ENCODE measurements around the gene SLFN11. TPM values are rescaled to one million over a fixed set of nuclear protein-coding genes. Genes with fewer than 3 reads are reported as not detected.

The SLFN11 gene
- total RNA-seq, 1 experiment from 2014 or later: 0.26 TPM

- H3K27me3 Mint-ChIP-seq (ENCODE audit: low read depth): peaks cover 54% of the 10 kb centered on the region
- no peaks in the 10 kb centered on the region for H3K36me3 Mint-ChIP-seq
- ATAC-seq (no peak), DNase-seq (ENCODE audit: low spot score) (no peak)
- ChIA-PET CTCF (no interaction called here), POLR2A (no interaction called here)
- no peak overlapping the region for H3K4me3 Mint-ChIP-seq
- no peak overlapping the region for H3K27ac Mint-ChIP-seq
- peaks cover 4% of the 10 kb centered on the region; the same call in 1 of the 2 replicates for H3K4me1 Mint-ChIP-seq
- no peaks in the 10 kb centered on the region for H3K9me3 Mint-ChIP-seq
- no peak for TF ChIP-seq ZNF317 (CRISPR knock-in tag; IDR thresholded peaks at IDR 0.05; ENCODE audit: borderline replicate concordance, low read depth)
These were observed 14.0 kb downstream of the SLFN11 start for GRCh38 chr17:35359398-35359797.

GRCh38 chr17:35352284-35352683 lies 21.1 kb downstream of the SLFN11 start:
- POLR2A ChIA-PET: no interaction called here
- no peaks in the 10 kb centered on the region for H3K36me3 Mint-ChIP-seq
- peaks cover 31% of the 10 kb centered on the region for H3K4me1 Mint-ChIP-seq
- no peak overlapping the region for H3K27ac Mint-ChIP-seq
- no peak for DNase-seq (ENCODE audit: low spot score)
- CTCF ChIA-PET: interaction anchor here (2.3 kb wide), 1 partner anchor 39 kb away, joined by 10 read pairs; no protein-coding TSS in a partner anchor
- H3K9me3 Mint-ChIP-seq: no peaks in the 10 kb centered on the region
- no peak overlapping the region for H3K4me3 Mint-ChIP-seq
- no peak for ATAC-seq
- peaks cover 49% of the 10 kb centered on the region for H3K27me3 Mint-ChIP-seq (ENCODE audit: low read depth)
- TF ChIP-seq PREB (CRISPR knock-in tag; IDR thresholded peaks at IDR 0.05; ENCODE audit: borderline replicate concordance) (no peak), ATF1 (CRISPR knock-in tag; IDR thresholded peaks at IDR 0.05) (no peak), CDX4 (CRISPR knock-in tag; IDR thresholded peaks at IDR 0.05; ENCODE audit: borderline replicate concordance) (no peak), USF1 (CRISPR knock-in tag; IDR thresholded peaks at IDR 0.05) (no peak), NFE2L1 (CRISPR knock-in tag; IDR thresholded peaks at IDR 0.05) (no peak), ZNF423 (CRISPR knock-in tag; IDR thresholded peaks at IDR 0.05) (no peak), RELA (CRISPR knock-in tag; IDR thresholded peaks at IDR 0.05; ENCODE audit: borderline replicate concordance) (no peak), ZBTB21 (CRISPR knock-in tag; IDR thresholded peaks at IDR 0.05; ENCODE audit: borderline replicate concordance) (no peak), ETV6 (CRISPR knock-in tag; IDR thresholded peaks at IDR 0.05) (no peak), ZNF281 (CRISPR knock-in tag; IDR thresholded peaks at IDR 0.05) (no peak)

- Mint-ChIP-seq H3K27me3 (ENCODE audit: low read depth) (peaks cover 64% of the 10 kb centered on the region), H3K9me3 (no peaks in the 10 kb centered on the region), H3K4me1 (peaks cover 40% of the 10 kb centered on the region), H3K36me3 (no peaks in the 10 kb centered on the region), H3K27ac (no peak overlapping the region), H3K4me3 (no peak overlapping the region)
- TF ChIP-seq USF2 (CRISPR knock-in tag; IDR thresholded peaks at IDR 0.05) (no peak), GRHL2 (CRISPR knock-in tag; IDR thresholded peaks at IDR 0.05; ENCODE audit: insufficient replicate concordance, severe bottlenecking) (no peak)
- DNase-seq (ENCODE audit: low spot score): no peak
- no peak for ATAC-seq
- ChIA-PET POLR2A (no interaction called here), CTCF (interaction anchor here (2.3 kb wide), 1 partner anchor 38 kb away, joined by 10 read pairs; no protein-coding TSS in a partner anchor)
These were observed 22.9 kb downstream of the SLFN11 start for GRCh38 chr17:35350493-35350892.
